22Rv1 (cell line): ENCODE results near the gene L3MBTL4.

ENCODE experiments used
- ZFX ChIP-seq: fragments of 450-650 bp; IDR thresholded peaks from 2 replicates; pipeline ENCODE4 v1.6.1; 2017; ENCODE audit warnings: antibody characterized with exemption, borderline replicate concordance
- TF ChIP-seq, protein P1 (sequence below): fragments of 450-650 bp; IDR thresholded peaks from 2 replicates; pipeline ENCODE4 v1.5.1; 2017; ENCODE audit warnings: mild to moderate bottlenecking

- TF ChIP-seq, protein P1, sequence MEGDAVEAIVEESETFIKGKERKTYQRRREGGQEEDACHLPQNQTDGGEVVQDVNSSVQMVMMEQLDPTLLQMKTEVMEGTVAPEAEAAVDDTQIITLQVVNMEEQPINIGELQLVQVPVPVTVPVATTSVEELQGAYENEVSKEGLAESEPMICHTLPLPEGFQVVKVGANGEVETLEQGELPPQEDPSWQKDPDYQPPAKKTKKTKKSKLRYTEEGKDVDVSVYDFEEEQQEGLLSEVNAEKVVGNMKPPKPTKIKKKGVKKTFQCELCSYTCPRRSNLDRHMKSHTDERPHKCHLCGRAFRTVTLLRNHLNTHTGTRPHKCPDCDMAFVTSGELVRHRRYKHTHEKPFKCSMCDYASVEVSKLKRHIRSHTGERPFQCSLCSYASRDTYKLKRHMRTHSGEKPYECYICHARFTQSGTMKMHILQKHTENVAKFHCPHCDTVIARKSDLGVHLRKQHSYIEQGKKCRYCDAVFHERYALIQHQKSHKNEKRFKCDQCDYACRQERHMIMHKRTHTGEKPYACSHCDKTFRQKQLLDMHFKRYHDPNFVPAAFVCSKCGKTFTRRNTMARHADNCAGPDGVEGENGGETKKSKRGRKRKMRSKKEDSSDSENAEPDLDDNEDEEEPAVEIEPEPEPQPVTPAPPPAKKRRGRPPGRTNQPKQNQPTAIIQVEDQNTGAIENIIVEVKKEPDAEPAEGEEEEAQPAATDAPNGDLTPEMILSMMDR: no peak
- TF ChIP-seq ZFX: no peak
Observed at GRCh38 chr18:6155707-6156106, 259.0 kb downstream of the L3MBTL4 start.
